B cell (primary cell): ENCODE results near the gene SLC35G6. TPM values are rescaled to one million over a fixed set of nuclear protein-coding genes. Genes with fewer than 3 reads are reported as not detected.
"Not testable (repeated sequence)": the region's sequence is repeated elsewhere in the genome, so short reads cannot be mapped to it uniquely, and the experiment has no call there.

ENCODE experiments used
- ATAC-seq: fragments of 200-7000 bp; cut with Tn5 transposase; one replicate; pipeline ENCODE4 v1.10.0; 2021; ENCODE audit warnings: low read depth, mild to moderate bottlenecking, moderate number of reproducible peaks, moderate library complexity
- CTCF ChIA-PET: fragments of 350-600 bp; sonication (Branson Sonifier 250); formaldehyde crosslinking; loops from one replicate; lab custom pipeline; 2021; ENCODE audit warnings: antibody characterized with exemption, inconsistent platforms; lab: Charles Lee
- POLR2A ChIA-PET: fragments of 350-600 bp; sonication (Branson Sonifier 250); formaldehyde crosslinking; loops from one replicate; lab custom pipeline; 2021; ENCODE audit warnings: antibody characterized with exemption; lab: Charles Lee
- DNase-seq: peaks from one replicate; pipeline ENCODE4 v3.0.0; 2013
- H2AFZ ChIP-seq: 2 replicates; pipeline ENCODE4 v1.6.1; 2012; ENCODE audit warnings: mild to moderate bottlenecking, low read depth, low read length; ENCODE audit not compliant: insufficient read depth, poor library complexity, severe bottlenecking
- H3K27ac ChIP-seq, 2 donors: 1 replicate in 1 of 2; 2 replicates in 1 of 2; pipeline ENCODE4 v1.5.1; 2012 to 2013; ENCODE audit warnings: low read length in 2 of 2, mild to moderate bottlenecking in 2 of 2, moderate library complexity in 1 of 2
- H3K27me3 ChIP-seq, 4 experiments: fragments of 200-600 bp in 1 of 4; sonication (generic) in 1 of 4; replicated peaks in 1 of 4; 1 replicate in 2 of 4; 2 replicates in 2 of 4; pipeline versions ENCODE4 v1.6.1 to v1.7.0; 2013 to 2016; ENCODE audit warnings: low read length in 3 of 4, mild to moderate bottlenecking in 2 of 4, mixed read lengths in 1 of 4, moderate library complexity in 1 of 4; ENCODE audit not compliant: insufficient read depth in 4 of 4, control insufficient read depth in 3 of 4; ENCODE audit errors: control extremely low read depth in 1 of 4
- H3K36me3 ChIP-seq, 2 experiments: replicated peaks in 1 of 2; 1 replicate in 1 of 2; 2 replicates in 1 of 2; pipeline versions ENCODE4 v1.6.1 to v1.7.1; 2013; ENCODE audit warnings: low read length in 1 of 2; ENCODE audit not compliant: insufficient read depth in 2 of 2, control insufficient read depth in 1 of 2; ENCODE audit errors: control extremely low read depth in 1 of 2, extremely low read depth in 1 of 2
- H3K4me1 ChIP-seq, 2 donors: fragments of 200-600 bp in 1 of 2; sonication (generic) in 1 of 2; 1 replicate in 1 of 2; 2 replicates in 1 of 2; pipeline versions ENCODE4 v1.5.1 to v1.6.1; 2013 to 2017; ENCODE audit warnings: low read length in 2 of 2; ENCODE audit not compliant: control insufficient read depth in 2 of 2, insufficient read depth in 2 of 2
- H3K4me2 ChIP-seq: replicated peaks from 2 replicates; pipeline ENCODE3; 2012; ENCODE audit warnings: mild to moderate bottlenecking, low read depth, low read length; ENCODE audit not compliant: poor library complexity, severe bottlenecking
- H3K4me3 ChIP-seq, 5 experiments: fragments of 200-600 bp in 1 of 5; sonication (generic) in 1 of 5; 1 replicate in 3 of 5; 2 replicates in 2 of 5; pipeline versions ENCODE4 v1.5.1 to v1.7.0; 2011 to 2016; ENCODE audit warnings: low read length in 4 of 5, mild to moderate bottlenecking in 4 of 5, low read depth in 2 of 5, control low read depth in 1 of 5, moderate library complexity in 1 of 5; ENCODE audit not compliant: insufficient read depth in 1 of 5; ENCODE audit errors: control extremely low read depth in 1 of 5, extremely low read depth in 1 of 5
- H3K79me2 ChIP-seq: fragments of 200-600 bp; sonication (generic); one replicate; pipeline ENCODE4 v1.6.0; 2016; ENCODE audit warnings: low read length; ENCODE audit not compliant: control insufficient read depth, insufficient read depth
- H3K9ac ChIP-seq: fragments of 200-600 bp; sonication (generic); 2 replicates; pipeline ENCODE4 v1.6.1; 2017; ENCODE audit warnings: mild to moderate bottlenecking, low read length, moderate library complexity
- H3K9me3 ChIP-seq, 3 donors: one replicate each; pipeline versions ENCODE4 v1.6.1 to v1.7.1; 2013; ENCODE audit warnings: low read length in 2 of 3; ENCODE audit not compliant: control insufficient read depth in 2 of 3, insufficient read depth in 1 of 3; ENCODE audit errors: control extremely low read depth in 1 of 3
- H4K20me1 ChIP-seq: 2 replicates; pipeline ENCODE4 v1.6.0; 2012; ENCODE audit warnings: mild to moderate bottlenecking, low read length; ENCODE audit not compliant: insufficient read depth, control insufficient read depth, poor library complexity, severe bottlenecking
- H3K27ac Mint-ChIP-seq: one replicate; pipeline ENCODE4 v1.8.0; 2021; ENCODE audit warnings: mixed read lengths
- H3K27me3 Mint-ChIP-seq: one replicate; pipeline ENCODE4 v1.8.0; 2021; ENCODE audit warnings: mixed read lengths
- H3K4me1 Mint-ChIP-seq: one replicate; pipeline ENCODE4 v1.8.0; 2021; ENCODE audit warnings: mixed read lengths
- H3K4me3 Mint-ChIP-seq: one replicate; pipeline ENCODE4 v1.8.0; 2021; ENCODE audit warnings: mixed read lengths
- H3K9me3 Mint-ChIP-seq: one replicate; pipeline ENCODE4 v1.8.0; 2022; ENCODE audit warnings: mixed read lengths; ENCODE audit not compliant: insufficient read depth
- CTCF ChIP-seq: fragments of 200-600 bp; IDR thresholded peaks from one replicate; pipeline ENCODE4 v1.8.0; 2022; ENCODE audit warnings: antibody characterized with exemption, mild to moderate bottlenecking
- EZH2 ChIP-seq: IDR thresholded peaks from 2 replicates; pipeline ENCODE4 v1.6.1; 2012; ENCODE audit warnings: borderline replicate concordance, low read depth, mild to moderate bottlenecking, moderate library complexity, low read length; ENCODE audit not compliant: insufficient read depth, poor library complexity, severe bottlenecking
- WGBS: methylation state at CpG from one replicate; pipeline ENCODE4 v1.1.5; 2013; ENCODE audit warnings: missing lambda C conversion rate; ENCODE audit not compliant: insufficient coverage; 5-methylcytosine and 5-hydroxymethylcytosine counted together
- intact Hi-C: fragments of 100-400 bp; cut with micrococcal nuclease; formaldehyde crosslinking; loops from one replicate; pipeline ENCODE4 v1.10.0; 2022
- polyA plus RNA-seq: library from polyadenylated mRNA; depleted of rRNA; stranded (reverse); fragments of >200 nt; gene quantifications from 2 replicates; pipeline ENCODE4 v1.2.3, GENCODE V29; 2012
- total RNA-seq, 2 donors: library from RNA; stranded (reverse); fragments of 120-200 nt in 1 of 2; gene quantifications; 1 replicate in 1 of 2; 2 replicates in 1 of 2; pipeline versions ENCODE4 v1.2.3 to v1.2.4, GENCODE V29; 2013 to 2022

SLC35G6 gene
- total and polyA plus RNA-seq, 2 donors (not counting 1 experiment from before 2014, with no cell fraction given): 0.04 to 0.30 TPM

DNA sequence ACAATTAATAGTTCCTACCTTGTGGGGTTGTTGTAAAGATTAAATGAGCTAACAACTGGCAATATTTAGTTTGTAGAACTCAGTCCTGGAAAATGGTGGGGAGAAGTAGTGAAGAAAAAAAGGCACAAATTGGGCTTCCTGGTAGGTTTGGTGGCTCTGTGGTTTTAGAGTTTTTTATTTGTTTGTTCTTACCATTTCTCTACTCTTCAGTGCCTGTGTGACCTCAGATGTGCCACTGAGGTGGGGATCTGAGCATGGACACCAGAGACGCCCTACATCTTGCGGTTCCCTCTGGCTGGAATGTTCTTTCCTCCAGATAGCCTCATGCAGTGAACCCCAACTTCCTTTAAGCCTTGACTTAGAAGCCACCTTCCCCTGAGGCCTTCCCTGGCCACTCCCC lies 9.5 kb upstream of the SLC35G6 start:
- peaks cover 0 to 4% of the 10 kb centered on the region in 2 experiments for H3K36me3 ChIP-seq
- H2AFZ ChIP-seq: no peak overlapping the region
- H3K27ac ChIP-seq: peak overlapping the region in 1 of 2 donors; percentile 2
- Mint-ChIP-seq H3K9me3 (no peaks in the 10 kb centered on the region), H3K27ac (peak overlapping the region; percentile 15), H3K4me1 (peaks cover 40% of the 10 kb centered on the region), H3K27me3 (no peaks in the 10 kb centered on the region), H3K4me3 (no peak overlapping the region)
- peaks cover 76% of the 10 kb centered on the region for H3K79me2 ChIP-seq
- H3K4me3 ChIP-seq: no peak overlapping the region
- peaks cover 79% of the 10 kb centered on the region for H4K20me1 ChIP-seq
- no peaks in the 10 kb centered on the region for H3K27me3 ChIP-seq
- H3K9me3 ChIP-seq: no peaks in the 10 kb centered on the region
- ChIA-PET CTCF (interaction anchor here (1.5 kb wide), 1 partner anchor 116 kb away, joined by 4 read pairs; no protein-coding TSS in a partner anchor), POLR2A (interaction anchor here (1.2 kb wide), 1 partner anchor 8 kb away, joined by 5 read pairs; the partner anchor contains the start of gene ZBTB4)
- H3K4me2 ChIP-seq: no peak overlapping the region
- intact Hi-C loops: no loop called here
- TF ChIP-seq CTCF (no peak), EZH2 (no peak)
- 87% methylated on average over 2 of the region's 2 CpGs for WGBS
- no peak for DNase-seq
- no peak for ATAC-seq
- no peak overlapping the region for H3K9ac ChIP-seq
- peaks cover 12 to 30% of the 10 kb centered on the region in 2 donors for H3K4me1 ChIP-seq

- H3K4me2 ChIP-seq, H3K4me3 Mint-ChIP-seq, H3K27ac Mint-ChIP-seq, H3K9me3 ChIP-seq, H3K9me3 Mint-ChIP-seq, H3K27me3 ChIP-seq, DNase-seq, H3K9ac ChIP-seq, H3K4me3 ChIP-seq, H3K27me3 Mint-ChIP-seq, H3K27ac ChIP-seq, H3K36me3 ChIP-seq, intact Hi-C loops, H2AFZ ChIP-seq, ATAC-seq: not testable (repeated sequence)
- POLR2A ChIA-PET: interaction anchor here (0.7 kb wide), 1 partner anchor 8 kb away, joined by 9 read pairs; no protein-coding TSS in a partner anchor
- WGBS: 99% methylated on average over 6 of the region's 8 CpGs
- H4K20me1 ChIP-seq: peaks cover 74% of the 10 kb centered on the region
- peaks cover 21 to 40% of the 10 kb centered on the region in 2 donors for H3K4me1 ChIP-seq
- H3K4me1 Mint-ChIP-seq: peaks cover 48% of the 10 kb centered on the region
- CTCF ChIA-PET: interaction anchor here (2.5 kb wide), 1 partner anchor 38 kb away, joined by 10 read pairs; no protein-coding TSS in a partner anchor
- H3K79me2 ChIP-seq: peaks cover 86% of the 10 kb centered on the region
Measured at GRCh38 chr17:7474767-7475166, 6.5 kb upstream of the SLC35G6 start.
